ENCODE data around the gene PDLIM3.

GRCh38 chr4:185500035-185500434 lies 35.3 kb downstream of the PDLIM3 start:
- TF ChIP-seq POLR2AphosphoS5 (IDR thresholded peaks at IDR 0.05) (no peak), CTCF (IDR thresholded peaks at IDR 0.05) (no peak)
